Muscle of back (tissue), 11 donors: ENCODE data around the gene G3BP1. TPM values are rescaled to one million over a fixed set of nuclear protein-coding genes. Genes with fewer than 3 reads are reported as not detected.
"Not testable (repeated sequence)": the region's sequence is repeated elsewhere in the genome, so short reads cannot be mapped to it uniquely, and the experiment has no call there.

Experiments
- DNase-seq, 3 donors: peaks; one replicate each; pipeline versions ENCODE4 v3.0.0 to v3.0.0-alpha.2; 2013
- polyA plus RNA-seq, 10 donors: library from polyadenylated mRNA; unstranded; fragments of 120-200 nt; gene quantifications; one replicate each; pipeline ENCODE4 v1.2.1, GENCODE V29; 2013; ENCODE audit not compliant: insufficient read length in 10 of 10

The G3BP1 gene
- polyA plus RNA-seq, 10 donors = 79.0 to 129 (median 105) TPM

DNA sequence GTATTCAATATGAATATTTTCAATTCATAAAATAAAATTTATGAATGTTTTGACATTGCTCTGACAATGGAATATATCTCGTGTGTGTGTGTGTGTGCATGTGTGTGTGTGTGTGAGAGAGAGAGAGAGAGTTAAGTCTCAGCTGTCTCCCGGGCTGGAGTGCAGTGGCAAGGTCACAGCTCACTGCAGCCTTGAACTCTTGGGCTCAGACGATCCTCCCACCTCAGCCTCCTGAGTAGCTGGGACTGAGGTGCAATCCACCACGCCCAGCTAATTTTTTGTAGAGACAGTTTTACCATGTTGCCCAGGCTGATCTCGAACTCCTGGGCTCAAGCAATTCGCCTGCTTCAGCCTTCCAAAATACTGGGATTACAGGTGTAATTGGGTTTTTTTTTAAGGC is 16.1 kb downstream of the G3BP1 start:
- DNase-seq = no peak

DNA sequence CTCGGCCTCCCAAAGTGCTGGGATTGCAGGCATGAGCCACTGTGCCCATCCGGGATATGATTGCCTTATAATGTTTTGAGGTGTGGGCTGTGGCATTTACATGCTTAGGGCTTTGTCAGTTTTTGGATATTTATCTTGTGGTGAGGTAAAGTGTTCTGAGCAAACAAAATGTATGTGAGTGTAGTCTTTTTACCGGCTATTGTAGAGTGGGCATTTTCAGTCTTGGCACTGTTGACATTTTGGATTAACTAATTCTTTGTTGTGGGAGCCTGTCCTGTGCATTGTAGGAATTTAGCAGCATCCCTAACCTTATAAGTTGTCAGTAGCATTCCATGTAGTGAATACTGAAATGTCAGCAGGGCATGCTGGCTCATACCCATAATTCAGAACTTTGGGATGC is 21.6 kb downstream of the G3BP1 start:
- no peak for DNase-seq

DNA sequence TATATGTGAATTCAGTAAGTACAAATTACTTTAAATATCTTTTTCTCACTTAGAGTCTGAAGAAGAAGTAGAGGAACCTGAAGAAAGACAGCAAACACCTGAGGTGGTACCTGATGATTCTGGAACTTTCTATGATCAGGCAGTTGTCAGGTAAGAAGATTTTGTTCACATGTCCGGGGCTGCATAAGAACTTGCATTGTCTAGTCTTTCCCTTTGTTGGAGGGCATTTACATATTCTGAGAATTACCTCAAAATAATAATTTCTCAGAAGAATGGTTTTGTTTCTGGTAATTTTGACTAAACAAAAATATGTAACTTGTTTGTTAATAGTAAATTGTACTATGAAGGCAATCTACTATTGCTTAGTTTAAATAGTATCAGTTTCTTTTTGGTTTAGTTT is 23.7 kb downstream of the G3BP1 start:
- no peak for DNase-seq

DNA sequence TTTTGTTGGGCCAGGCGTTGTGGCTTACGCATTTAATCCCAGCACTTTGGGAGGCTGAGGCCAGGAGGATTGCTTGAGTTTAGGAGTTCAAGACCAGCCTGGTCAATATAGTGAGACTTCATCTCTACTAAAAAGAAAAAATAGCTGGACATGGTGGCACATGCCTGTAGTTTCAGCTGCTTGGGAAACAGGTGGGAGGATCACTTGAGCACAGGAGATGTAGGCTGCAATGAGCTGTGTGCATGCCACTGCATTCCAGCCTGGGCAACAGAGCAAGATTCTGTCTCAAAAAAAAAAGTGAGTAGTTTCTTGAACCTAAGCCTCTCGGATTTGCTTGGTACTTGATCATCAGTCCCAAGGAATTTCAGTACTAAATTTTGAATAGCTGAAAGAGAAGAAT is 26.9 kb downstream of the G3BP1 start:
- DNase-seq = no peak

DNA sequence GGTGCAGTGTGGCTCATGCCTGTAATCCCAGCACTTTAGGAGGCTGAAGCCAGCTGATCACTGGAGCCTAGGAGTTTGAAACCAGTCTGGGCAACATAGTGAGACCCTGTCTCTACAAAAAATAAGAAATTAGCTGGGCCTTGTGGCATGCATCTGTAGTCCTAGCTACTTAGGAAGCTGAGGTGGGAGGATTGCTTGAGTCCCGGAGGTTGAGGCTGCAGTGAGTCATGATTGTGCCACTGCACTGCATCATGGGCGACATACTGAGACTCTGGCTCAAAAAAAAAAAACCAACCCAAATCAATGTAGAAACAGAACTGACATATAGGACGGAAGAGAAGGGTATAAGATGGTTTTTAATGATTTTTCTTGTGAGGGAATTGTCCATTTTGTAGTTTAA is 27.7 kb downstream of the G3BP1 start:
- DNase-seq = no peak

DNA sequence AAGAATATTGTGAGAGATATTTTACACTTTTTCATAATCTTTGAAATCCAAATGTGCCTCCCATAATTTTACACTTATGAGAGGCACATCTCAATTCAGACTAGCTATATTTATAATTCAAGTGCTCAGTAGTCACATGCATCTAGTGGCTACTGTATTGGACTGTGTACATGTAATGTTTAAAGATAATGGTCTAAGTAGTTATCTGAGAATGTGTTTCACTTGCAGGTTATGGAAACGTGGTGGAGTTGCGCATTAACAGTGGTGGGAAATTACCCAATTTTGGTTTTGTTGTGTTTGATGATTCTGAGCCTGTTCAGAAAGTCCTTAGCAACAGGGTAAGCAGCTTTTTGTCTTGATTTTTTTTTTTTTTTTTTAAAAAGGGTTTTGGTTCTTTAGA is 28.8 kb downstream of the G3BP1 start:
- DNase-seq = no peak

DNA sequence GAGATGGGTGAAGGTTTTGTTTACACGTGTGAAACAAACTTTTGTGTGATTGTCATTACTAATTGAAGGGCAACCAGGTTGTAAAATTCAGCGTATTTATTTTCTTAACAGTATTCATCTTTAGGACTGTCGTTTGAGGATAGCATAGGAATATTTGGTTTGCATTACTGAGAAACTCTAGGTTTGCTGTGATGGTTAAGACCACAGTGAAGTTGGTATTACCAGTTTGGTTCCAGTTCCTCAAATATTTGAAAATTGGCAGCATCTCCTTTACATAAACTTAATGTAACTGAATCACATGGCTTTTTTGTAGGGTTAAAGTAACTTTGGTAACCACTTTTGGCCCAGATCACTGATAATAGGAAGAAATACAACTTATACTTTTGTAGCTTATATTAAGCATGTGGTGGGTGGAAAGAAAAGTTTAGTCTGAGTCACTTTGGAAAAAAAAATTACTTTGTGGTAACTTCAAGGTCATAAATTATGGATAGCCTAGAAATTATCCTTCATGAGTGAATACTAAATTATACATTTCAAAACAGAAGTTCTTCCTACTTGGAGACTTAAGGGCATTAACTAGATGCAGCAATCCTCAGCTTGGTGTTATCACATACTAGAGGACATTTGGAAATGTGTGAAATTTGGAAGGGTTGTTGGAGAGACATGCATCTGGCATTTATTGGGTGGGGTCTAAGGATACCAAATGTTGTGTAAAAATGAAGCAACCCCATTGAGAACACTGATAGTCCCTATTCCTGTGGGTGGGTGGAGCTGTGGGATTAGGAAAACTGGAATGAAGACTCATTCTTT is 33.9 kb downstream of the G3BP1 start:
- peak in 1 of 3 donors; percentile 41 for DNase-seq

DNA sequence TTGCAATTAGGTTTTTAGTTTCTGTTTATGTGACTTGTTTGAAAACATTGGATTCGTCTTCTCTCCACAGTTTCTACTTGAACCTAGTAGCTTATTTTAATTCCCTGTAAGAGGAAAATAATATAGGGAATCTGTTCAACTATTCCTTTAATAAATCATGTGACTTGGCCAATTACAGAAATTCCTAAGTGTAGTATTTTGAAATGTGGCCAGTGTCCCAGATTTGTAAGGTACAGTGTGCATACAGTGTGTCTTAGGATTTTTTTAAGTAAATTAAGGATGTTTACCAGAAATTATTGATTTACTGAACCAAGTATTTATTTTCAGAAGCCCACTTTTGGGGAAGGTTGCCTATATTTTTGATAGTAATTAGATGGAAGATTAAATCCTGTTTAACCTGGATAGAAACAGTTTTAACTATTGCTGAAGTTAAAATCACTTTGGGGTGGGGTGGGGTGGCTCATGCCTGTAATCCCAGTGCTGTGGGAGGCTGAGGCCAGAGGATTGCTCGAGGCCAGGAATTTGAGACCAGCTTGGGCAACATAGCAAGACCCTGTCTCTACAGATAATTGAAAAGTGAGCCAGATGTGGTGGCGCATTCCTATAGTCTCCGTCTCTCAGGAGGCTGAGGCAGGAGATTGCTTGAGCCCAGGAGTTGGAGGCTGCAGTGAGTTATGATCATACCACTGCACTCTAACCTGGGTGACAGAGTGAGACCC is 36.9 kb downstream of the G3BP1 start:
- DNase-seq = no peak

DNA sequence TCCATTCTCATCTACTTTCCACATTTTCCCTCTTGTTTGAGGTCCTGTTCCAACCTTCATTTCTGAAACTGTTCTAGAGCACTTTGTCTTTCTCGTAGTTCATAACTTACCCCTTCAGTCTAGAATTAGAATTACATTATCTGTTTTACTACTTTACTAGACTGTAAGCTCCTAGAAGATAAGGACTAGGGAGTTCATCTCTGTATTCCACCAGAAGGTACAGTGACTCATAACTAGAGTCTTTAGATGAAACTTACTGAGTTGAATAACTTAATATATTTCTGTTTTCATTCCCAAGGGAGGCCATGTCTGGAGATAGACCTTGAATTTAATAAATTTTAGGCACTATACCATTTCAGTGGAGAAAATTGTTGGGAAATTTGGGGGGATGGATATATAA is 38.7 kb downstream of the G3BP1 start:
- no peak for DNase-seq

DNA sequence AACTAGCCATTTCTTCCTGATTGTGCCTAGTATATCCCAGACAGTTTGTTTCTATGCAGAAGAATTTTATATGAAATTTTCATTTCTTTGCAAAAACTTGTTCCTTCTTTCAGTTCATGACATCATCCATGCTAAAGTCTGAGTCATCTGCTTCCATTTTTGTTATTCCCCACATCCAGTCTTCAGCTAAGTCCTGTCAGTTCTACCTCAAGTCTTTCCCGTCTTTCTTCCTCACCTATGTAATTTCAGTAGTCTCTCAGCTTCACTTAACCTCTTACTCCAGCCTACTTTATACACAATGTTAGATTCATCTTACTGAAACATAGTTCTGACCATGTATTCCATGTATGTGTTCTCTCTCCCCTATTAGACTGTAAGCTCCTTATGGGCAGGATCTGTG is 39.1 kb downstream of the G3BP1 start:
- no peak for DNase-seq

DNA sequence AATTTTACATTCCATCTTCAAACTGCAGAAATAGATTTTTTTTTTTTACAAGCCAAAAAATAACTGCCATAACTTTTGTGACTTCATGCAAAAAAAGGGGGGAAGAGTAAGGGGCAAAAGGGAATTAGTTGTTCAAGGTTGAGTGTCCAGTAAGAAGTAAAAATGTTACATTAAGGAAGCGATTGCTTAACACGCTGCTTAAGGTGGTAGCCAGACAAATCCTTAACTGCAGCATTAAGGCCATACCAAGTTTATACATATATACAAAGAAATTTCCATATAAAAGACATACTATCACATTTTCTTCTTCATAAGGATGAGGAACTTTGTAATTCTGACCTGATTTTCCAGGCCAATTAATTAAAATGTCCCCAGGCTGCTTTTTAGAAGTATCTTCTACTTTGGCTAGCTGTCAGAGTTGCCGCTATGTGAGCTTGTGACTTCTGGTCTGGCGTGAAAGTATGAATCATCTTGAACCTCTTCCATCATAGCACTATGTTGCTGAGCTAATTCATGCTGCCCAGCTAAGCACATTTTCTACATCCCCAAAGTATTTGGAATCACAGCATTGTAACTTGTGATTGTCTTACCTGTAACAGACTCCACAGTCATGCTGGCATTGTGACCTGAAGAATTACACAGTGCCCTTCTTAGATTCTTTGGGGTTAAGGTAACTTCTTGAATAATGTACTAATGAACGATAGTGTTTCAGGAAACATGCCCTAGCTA is 40.0 kb downstream of the G3BP1 start:
- no peak for DNase-seq

DNA sequence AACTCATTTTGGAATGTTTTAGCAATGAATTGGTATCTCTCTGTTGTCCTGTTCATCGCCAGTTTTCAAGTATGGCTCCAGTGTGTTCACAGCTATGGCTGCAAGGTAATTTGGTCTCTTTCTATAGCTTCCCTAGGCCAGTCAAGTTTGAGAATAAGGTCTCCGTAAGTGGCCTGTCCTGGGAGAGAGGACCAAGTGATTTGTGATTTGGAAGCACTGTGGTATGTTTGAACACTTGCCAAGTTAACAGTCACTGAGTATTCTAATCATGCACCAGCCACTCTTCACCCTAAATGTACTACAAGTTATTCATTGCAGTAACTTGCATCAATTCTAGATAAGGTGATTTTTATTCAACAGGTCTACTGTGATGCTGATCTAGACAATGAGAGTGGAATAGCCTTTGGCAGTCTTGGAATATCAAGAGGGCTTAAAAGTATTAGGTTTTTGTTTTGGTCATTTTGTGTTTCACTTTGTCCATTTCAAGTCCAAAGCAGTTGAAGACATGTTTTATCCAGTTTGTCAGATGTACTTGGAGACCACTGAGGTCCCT is 41.1 kb downstream of the G3BP1 start:
- DNase-seq = peak in 1 of 3 donors; percentile 28

DNA sequence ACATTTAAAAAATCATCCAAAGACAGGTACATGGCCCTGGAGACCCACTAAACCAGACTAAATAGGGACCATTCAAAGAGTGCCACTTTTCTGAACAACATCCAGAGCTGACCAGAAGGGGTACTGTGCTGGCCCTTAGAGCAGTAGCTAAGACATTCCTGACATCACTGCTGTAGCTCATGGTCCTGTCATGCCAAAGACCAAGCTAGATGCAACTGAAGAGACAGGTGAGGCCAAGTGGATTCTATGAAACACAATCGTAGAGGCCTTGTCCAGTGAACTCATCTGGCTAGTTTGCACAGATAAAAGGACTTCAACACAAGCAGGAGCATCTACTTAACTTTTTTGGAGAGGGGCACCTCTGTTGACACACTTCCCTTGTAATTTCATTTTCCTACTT is 43.3 kb downstream of the G3BP1 start:
- DNase-seq = no peak

DNA sequence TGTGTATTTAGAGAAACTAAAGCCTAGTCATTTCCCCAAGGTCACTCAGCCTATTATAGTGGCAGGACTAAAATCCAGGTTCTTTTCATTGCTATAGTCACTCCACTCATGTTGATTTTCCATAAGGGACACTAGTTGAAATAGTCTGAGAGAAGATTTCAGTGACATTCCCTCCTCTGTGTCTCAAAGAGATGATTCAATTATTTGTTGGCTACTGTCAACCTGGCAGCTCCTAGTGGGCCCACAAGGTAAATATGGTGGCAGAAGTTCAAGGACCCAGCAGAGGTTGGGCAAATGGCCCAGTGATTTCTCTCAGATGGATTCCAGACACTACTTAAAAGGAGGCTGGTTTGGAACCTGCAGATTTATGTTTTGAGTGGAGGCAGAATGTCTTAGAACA is 48.1 kb downstream of the G3BP1 start:
- no peak for DNase-seq

DNA sequence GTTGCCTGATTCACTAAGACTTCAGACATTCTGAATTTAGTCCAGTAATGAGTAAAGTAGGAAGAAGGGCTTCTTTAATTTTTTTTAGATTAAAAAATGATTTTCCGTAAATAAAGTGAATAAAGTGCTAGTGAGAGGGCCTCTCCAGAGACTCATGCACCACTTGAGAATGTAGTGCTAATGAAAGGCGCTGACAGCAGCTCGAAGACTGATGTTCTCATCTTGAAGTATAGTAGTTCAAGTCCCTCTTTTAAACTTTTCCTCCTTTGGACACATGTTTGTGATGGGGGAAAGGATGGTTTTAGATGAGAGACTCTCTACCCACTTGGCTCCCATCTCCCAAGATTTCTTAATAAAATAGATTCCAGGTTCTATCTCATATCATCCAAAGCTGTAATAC is 48.5 kb downstream of the G3BP1 start:
- no peak for DNase-seq

DNA sequence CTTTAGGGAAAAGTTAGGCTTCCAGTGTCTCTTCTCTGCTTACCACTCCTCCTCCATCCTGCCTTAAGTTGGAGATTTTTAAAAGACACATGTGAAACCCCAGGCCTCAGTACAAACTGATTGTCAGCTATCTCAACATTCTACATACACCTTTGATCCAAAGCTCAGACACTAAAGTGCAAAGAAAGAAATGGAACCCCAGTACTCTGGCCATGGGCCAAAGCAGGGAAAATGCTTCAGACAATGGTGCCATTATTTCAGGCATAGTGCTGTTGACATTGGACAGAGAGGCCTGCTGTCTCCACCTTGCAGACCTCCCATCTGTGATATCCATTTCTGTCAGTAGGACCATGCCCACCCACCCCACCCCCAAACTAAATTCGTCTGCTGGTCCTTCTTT is 49.1 kb downstream of the G3BP1 start:
- no peak for DNase-seq

DNA sequence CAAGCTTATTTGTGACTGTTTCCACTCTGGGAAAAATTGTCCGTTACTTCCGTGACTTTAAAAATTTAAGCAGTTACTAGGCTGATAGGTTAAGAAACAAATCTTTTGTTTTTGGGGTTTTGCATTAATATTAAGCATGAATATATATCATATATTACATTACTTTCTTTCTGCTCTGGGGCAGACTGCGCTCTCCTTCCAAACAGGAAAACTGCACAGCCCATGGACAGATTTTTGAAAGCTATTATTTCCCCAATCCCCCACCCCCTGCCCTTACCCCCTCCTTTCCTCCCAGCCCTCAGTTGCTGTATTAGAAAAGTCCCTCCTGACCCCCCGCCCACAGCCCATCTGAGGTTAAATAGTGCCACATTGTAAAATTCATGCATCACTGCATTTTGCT is 50.4 kb downstream of the G3BP1 start:
- DNase-seq = no peak

DNA sequence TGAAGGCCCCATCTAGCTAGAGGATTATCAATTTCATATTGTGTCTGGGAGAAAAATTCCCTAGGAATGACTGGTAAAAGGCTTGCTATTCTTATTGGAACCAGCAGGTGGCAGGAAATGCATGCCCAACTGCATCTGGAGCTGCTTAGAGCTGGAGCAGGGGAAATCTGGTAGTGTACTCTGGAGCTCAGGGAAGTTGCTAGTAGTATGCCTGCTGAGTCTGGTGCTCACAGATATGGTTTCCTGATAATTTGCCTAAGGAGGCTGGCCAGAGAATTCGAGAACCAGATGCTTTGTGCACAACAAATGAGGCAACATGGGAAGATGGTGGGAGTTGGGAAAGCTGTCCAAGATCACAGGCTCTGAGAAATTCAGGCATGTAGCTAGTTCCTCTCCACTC is 53.7 kb downstream of the G3BP1 start:
- peak; percentile 64 to 88 (median 79) for DNase-seq

DNA sequence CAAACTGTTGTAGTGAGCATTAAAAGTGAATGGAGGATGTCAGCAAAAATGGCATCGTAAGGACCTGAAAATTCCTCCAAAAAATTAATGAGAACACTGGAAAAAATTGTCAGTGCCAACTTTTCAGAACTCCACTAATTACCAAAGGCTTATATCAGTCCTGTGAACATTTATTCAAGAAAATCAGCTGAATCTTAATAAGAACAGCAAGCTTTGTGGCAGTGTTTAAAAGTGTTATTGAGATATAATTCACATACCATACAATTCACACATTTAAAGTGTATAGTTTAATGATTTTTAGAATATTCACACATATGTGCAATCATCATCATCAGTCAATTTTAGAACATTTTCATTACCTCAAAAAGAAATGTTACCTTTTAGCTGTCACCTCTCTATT is 57.6 kb downstream of the G3BP1 start:
- no peak for DNase-seq

DNA sequence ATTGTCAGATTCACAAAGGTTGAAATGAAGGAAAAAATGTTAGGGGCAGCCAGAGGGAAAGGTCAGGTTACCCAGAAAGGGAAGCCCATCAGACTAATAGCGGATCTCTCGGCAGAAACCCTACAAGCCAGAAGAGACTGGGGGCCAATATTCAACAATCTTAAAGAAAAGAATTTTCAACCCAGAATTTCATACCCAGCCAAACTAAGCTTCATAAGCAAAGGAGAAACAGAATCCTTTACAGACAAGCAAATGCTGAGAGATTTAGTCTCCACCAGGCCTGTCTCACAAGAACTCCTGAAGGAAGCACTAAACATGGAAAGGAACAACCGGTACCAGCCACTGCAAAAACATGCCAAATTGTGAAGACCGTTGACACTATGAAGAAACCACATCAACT is 61.1 kb downstream of the G3BP1 start:
- not testable (repeated sequence) for DNase-seq

DNA sequence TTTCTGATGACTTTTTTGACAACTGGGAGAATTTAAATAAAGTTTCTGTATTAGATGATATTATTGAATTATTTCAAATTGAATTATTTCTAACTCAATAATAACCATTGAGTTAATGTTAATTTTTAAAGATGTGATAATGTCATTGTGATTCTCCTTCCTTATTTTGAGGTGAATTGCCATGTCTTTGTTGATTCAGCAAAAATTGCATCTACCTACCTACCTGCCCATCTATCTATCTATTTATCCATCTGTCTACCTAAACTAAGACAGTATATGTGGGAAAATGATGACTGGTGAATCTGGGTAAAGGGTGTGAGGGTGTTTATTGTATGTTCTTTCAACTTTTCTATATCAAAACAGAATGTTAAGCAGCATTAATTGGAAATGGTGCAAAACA is 75.0 kb downstream of the G3BP1 start:
- DNase-seq = no peak

DNA sequence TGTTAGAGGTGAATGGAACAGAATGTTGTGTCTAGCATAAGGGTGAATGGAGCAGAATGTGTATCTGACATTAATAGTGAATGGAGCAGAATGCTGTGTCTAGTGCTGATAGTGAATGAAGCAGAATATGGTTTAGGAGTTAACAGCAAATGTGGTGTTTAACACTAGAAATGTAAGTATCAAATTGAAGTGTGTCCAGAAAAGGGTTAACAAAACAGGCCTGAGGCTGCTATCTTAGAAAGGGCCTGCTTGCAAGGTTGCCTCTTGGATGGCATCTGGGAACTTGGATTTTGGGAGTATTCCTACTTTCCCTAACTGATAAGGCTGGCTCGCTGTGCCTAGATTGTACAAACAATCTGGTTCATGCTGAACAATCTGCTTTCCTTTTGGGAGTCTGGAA is 76.1 kb downstream of the G3BP1 start:
- no peak for DNase-seq

DNA sequence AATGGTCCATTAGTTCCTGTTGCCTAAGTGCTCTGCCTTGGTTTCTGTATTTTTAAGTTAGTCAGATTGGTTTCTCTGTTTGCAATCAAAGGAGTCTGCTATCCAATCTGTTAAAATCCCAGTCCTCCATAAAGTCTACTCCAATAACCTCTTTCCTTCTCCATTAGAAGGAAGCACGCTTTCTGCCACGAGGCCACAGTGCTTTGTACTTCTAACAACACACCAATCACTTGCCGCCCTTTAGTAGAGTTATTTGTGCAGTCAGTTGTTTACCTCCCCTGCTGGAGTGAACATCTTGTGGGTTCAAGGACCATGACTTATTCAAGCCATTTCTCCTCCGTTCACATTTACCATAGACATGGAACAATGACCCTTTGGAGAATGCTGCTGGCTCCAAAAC is 83.9 kb downstream of the G3BP1 start:
- no peak for DNase-seq
